Uterus (tissue), 4 donors: Measurements from ENCODE around the gene INTS11. TPM values are rescaled to one million over a fixed set of nuclear protein-coding genes. Genes with fewer than 3 reads are reported as not detected.
A peak's percentile ranks its signal among the peaks of the same experiment; 100 is the strongest.

Experiments
- DNase-seq, 2 donors: peaks; one replicate each; pipeline ENCODE4 v3.0.0-alpha.2; 2019 to 2020
- H3K27ac ChIP-seq, 2 donors: fragments of 200-600 bp; sonication (generic); 1 replicate in 1 of 2; 2 replicates in 1 of 2; pipeline ENCODE4 v1.5.1; 2016 to 2018
- H3K27me3 ChIP-seq, 2 donors: fragments of 200-600 bp; sonication (generic); one replicate each; pipeline ENCODE4 v1.5.1; 2018 to 2019; ENCODE audit warnings: control low read depth in 1 of 2
- H3K36me3 ChIP-seq, 2 donors: fragments of 200-600 bp; sonication (generic); one replicate each; pipeline ENCODE4 v1.5.1; 2019; ENCODE audit warnings: control low read depth in 1 of 2
- H3K4me1 ChIP-seq, 2 donors: fragments of 200-600 bp; sonication (generic); one replicate each; pipeline ENCODE4 v1.5.1; 2018 to 2019; ENCODE audit warnings: control low read depth in 1 of 2
- H3K4me3 ChIP-seq, 2 donors: fragments of 200-600 bp; sonication (generic); 1 replicate in 1 of 2; 2 replicates in 1 of 2; pipeline ENCODE4 v1.5.1; 2018 to 2019; ENCODE audit warnings: mild to moderate bottlenecking in 1 of 2
- H3K9me3 ChIP-seq, 2 donors: fragments of 200-600 bp; sonication (generic); one replicate each; pipeline ENCODE4 v1.5.1; 2019; ENCODE audit warnings: control low read depth in 1 of 2
- POLR2A ChIP-seq, 2 donors: fragments of 450-650 bp; IDR thresholded peaks; one replicate each; pipeline ENCODE4 v1.6.1; 2016; ENCODE audit warnings: antibody characterized with exemption in 2 of 2, mild to moderate bottlenecking in 1 of 2, moderate library complexity in 1 of 2
- intact Hi-C: fragments of 100-400 bp; cut with DNase I; formaldehyde crosslinking; loops from one replicate; pipeline ENCODE4 v1.15.1; 2023; ENCODE audit warnings: low total_unique reads
- total RNA-seq, 4 donors: library from RNA; depleted of rRNA in 3 of 4; stranded (reverse); fragments of >200 nt in 3 of 4; gene quantifications; one replicate each; pipeline versions ENCODE4 v1.1.0 to v1.2.4, GENCODE V29; 2014 to 2023
- TF ChIP-seq, protein P1 (sequence below), 4 experiments: fragments of 200-600 bp in 2 of 4; fragments of 450-650 bp in 2 of 4; sonication (generic) in 2 of 4; IDR thresholded peaks; one replicate each; pipeline ENCODE4 v1.5.1; 2016 to 2019; ENCODE audit warnings: antibody characterized with exemption in 4 of 4, mild to moderate bottlenecking in 2 of 4, moderate library complexity in 1 of 4
- donor health status: DM: yes; HTN: yes; CAD: no.

The INTS11 gene
- total RNA-seq, 4 donors from 2014 or later = 45.6 to 277 (median 130) TPM

GRCh38 chr1:1306661-1307260, 17.7 kb downstream of the INTS11 start:
- Histone ChIP-seq H3K4me3 (peak overlapping the region; percentile 37 to 66), H3K27me3 (no peaks in the 10 kb centered on the region), H3K9me3 (no peaks in the 10 kb centered on the region), H3K36me3 (no peaks in the 10 kb centered on the region), H3K27ac (peak overlapping the region; percentile 87 to 94), H3K4me1 (peaks cover 0 to 36% of the 10 kb centered on the region in 2 donors)
- no peak for DNase-seq
- TF ChIP-seq, protein P1, sequence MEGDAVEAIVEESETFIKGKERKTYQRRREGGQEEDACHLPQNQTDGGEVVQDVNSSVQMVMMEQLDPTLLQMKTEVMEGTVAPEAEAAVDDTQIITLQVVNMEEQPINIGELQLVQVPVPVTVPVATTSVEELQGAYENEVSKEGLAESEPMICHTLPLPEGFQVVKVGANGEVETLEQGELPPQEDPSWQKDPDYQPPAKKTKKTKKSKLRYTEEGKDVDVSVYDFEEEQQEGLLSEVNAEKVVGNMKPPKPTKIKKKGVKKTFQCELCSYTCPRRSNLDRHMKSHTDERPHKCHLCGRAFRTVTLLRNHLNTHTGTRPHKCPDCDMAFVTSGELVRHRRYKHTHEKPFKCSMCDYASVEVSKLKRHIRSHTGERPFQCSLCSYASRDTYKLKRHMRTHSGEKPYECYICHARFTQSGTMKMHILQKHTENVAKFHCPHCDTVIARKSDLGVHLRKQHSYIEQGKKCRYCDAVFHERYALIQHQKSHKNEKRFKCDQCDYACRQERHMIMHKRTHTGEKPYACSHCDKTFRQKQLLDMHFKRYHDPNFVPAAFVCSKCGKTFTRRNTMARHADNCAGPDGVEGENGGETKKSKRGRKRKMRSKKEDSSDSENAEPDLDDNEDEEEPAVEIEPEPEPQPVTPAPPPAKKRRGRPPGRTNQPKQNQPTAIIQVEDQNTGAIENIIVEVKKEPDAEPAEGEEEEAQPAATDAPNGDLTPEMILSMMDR (IDR thresholded peaks at IDR 0.05) = no peak
- TF ChIP-seq POLR2A (IDR thresholded peaks at IDR 0.05) = no peak
- intact Hi-C loops = loop anchor here (10.0 kb wide), 1 partner anchor 48 kb away; the partner anchor contains the start of gene MXRA8

- TF ChIP-seq, protein P1 (IDR thresholded peaks at IDR 0.05) = no peak
- TF ChIP-seq POLR2A (IDR thresholded peaks at IDR 0.05) = no peak
- Histone ChIP-seq H3K4me3 (peak overlapping the region; percentile 37 to 66), H3K27ac (peak overlapping the region; percentile 87), H3K9me3 (no peaks in the 10 kb centered on the region), H3K36me3 (no peaks in the 10 kb centered on the region), H3K27me3 (no peaks in the 10 kb centered on the region), H3K4me1 (peaks cover 0 to 36% of the 10 kb centered on the region in 2 donors)
- intact Hi-C loops = loop anchor here (10.0 kb wide), 1 partner anchor 49 kb away; the partner anchor contains the start of gene MXRA8
- no peak for DNase-seq
Measured at GRCh38 chr1:1306070-1306660, 18.3 kb downstream of the INTS11 start.

DNA sequence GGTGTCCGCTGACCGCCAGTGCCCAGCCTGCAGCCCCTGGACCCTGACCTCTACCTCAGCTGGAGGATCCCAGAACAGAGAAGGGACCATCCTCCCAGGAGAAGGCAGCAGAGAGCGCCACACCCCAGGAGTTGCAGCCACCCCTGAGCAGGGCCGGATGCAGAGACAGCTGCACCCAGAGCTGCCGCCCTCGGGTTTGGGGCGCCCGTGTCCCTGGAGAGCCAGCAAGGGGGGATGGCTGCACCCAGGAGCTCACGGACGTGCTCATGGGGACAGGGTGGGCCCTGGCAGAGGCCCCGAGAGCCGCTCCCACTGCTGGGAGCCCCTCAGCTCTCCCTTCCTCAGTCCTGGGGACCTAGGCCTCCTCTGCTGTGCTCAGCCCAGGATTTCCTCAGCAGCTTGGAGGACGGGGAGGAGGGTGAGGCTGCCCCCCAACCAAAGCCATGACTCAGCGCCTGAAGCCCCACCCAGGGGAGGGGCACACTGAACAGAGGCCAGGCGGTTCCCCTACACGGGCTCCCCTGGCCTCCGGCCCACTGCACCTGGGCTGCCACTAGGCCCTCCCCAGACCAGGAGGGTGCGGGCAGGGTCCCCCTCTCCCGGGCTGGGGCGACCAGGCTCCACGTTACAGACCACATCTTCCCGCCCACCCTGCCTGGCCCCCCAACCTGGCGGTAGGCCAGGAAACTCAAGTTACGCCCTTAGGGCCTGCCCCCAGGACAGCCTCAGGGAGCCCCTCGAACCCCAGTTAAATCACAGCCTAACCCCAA, 19.0 kb downstream of the INTS11 start:
- Histone ChIP-seq H3K36me3 (no peaks in the 10 kb centered on the region), H3K27me3 (no peaks in the 10 kb centered on the region), H3K27ac (peak overlapping the region; percentile 87), H3K9me3 (no peaks in the 10 kb centered on the region), H3K4me1 (peaks cover 0 to 36% of the 10 kb centered on the region in 2 donors), H3K4me3 (peak overlapping the region; percentile 37 to 66)
- peak; percentile 85 to 89 for DNase-seq
- TF ChIP-seq, protein P1 (IDR thresholded peaks at IDR 0.05) = no peak
- peak in 1 of 2 donors; percentile 34 for TF ChIP-seq POLR2A (IDR thresholded peaks at IDR 0.05)
- intact Hi-C loops = loop anchor here (10.0 kb wide), 1 partner anchor 49 kb away; the partner anchor contains the start of gene MXRA8

GRCh38 chr1:1304331-1305299, 19.8 kb downstream of the INTS11 start:
- Histone ChIP-seq H3K9me3 (no peaks in the 10 kb centered on the region), H3K4me1 (peaks cover 0 to 31% of the 10 kb centered on the region in 2 donors), H3K36me3 (no peaks in the 10 kb centered on the region), H3K27ac (peak overlapping the region; percentile 87), H3K4me3 (peak overlapping the region; percentile 37 to 66), H3K27me3 (no peaks in the 10 kb centered on the region)
- DNase-seq = peak; percentile 90 to 93
- intact Hi-C loops = loop anchor here (10.0 kb wide), 1 partner anchor 50 kb away; the partner anchor contains the start of gene MXRA8
- TF ChIP-seq POLR2A (IDR thresholded peaks at IDR 0.05) = peak in 1 of 2 donors; percentile 34
- TF ChIP-seq, protein P1 (IDR thresholded peaks at IDR 0.05) = peak in 1 of 4 experiments; percentile 3
